C4-2B (cell line): ENCODE data around the gene KRT7.

Source experiments
- H3K27ac ChIP-seq: fragments of 450-650 bp; 2 replicates; pipeline ENCODE4 v1.5.1; 2017
- ZFX ChIP-seq: fragments of 450-650 bp; IDR thresholded peaks from 2 replicates; pipeline ENCODE4 v1.6.1; 2017
- TF ChIP-seq, protein P1 (sequence below): fragments of 450-650 bp; conservative IDR thresholded peaks from 2 replicates; pipeline ENCODE4 v1.5.1; 2017; ENCODE audit warnings: mild to moderate bottlenecking

Gene KRT7

DNA sequence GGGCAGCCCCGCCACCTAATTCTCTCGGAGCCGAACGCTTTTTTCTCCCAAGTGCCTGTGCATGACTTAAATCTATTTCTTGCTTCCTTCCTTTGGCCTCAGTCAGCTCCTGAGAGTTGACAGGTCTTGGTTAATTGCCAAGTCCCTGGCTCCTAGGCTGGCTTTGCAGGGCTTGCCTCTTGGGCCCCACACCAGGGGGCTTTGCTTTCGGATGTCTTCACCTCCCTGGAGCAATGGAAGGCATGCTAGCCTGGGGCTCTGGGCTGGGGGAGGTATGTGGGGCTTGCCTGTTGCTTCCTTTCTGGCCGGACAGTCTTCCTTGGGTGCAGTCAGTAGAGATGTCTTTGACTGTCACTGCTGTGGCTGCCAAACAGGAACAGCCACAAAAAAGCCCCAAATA is 39.1 kb upstream of the KRT7 start:
- no peak overlapping the region for H3K27ac ChIP-seq
- TF ChIP-seq ZFX = no peak
- TF ChIP-seq, protein P1, sequence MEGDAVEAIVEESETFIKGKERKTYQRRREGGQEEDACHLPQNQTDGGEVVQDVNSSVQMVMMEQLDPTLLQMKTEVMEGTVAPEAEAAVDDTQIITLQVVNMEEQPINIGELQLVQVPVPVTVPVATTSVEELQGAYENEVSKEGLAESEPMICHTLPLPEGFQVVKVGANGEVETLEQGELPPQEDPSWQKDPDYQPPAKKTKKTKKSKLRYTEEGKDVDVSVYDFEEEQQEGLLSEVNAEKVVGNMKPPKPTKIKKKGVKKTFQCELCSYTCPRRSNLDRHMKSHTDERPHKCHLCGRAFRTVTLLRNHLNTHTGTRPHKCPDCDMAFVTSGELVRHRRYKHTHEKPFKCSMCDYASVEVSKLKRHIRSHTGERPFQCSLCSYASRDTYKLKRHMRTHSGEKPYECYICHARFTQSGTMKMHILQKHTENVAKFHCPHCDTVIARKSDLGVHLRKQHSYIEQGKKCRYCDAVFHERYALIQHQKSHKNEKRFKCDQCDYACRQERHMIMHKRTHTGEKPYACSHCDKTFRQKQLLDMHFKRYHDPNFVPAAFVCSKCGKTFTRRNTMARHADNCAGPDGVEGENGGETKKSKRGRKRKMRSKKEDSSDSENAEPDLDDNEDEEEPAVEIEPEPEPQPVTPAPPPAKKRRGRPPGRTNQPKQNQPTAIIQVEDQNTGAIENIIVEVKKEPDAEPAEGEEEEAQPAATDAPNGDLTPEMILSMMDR = no peak

DNA sequence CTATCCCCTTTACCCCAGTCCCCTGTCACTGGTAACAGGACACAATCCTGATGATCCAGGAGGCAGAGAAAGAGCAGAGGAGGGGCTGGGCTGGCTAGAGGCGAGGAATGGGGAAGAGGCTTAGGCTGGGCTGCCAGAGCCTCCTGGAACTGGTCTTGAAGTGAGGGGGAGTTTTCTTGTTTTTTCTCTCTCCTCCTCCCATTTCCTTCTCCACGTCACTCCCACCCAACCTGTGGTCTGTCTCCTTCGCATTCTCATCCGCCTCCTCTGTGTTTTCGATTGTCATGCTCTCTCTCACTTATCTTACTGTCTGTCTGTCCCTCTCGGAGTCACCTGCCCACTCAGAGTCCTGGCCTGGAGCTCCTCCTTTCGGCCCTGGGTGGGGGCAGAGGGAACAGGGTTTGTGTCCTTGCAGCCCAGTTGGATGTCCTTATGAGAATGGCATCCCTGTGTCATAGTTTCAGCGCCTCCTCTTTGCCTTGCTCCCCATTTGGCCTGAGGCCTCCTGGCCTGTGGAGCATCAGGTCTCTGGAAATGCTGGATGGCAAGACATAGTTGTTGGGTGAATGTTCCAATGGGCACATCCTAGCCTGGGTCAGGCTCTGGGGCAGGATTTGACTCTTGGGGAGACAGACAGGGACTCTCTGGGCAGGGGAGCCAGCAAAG is 37.8 kb upstream of the KRT7 start:
- H3K27ac ChIP-seq = no peak overlapping the region

DNA sequence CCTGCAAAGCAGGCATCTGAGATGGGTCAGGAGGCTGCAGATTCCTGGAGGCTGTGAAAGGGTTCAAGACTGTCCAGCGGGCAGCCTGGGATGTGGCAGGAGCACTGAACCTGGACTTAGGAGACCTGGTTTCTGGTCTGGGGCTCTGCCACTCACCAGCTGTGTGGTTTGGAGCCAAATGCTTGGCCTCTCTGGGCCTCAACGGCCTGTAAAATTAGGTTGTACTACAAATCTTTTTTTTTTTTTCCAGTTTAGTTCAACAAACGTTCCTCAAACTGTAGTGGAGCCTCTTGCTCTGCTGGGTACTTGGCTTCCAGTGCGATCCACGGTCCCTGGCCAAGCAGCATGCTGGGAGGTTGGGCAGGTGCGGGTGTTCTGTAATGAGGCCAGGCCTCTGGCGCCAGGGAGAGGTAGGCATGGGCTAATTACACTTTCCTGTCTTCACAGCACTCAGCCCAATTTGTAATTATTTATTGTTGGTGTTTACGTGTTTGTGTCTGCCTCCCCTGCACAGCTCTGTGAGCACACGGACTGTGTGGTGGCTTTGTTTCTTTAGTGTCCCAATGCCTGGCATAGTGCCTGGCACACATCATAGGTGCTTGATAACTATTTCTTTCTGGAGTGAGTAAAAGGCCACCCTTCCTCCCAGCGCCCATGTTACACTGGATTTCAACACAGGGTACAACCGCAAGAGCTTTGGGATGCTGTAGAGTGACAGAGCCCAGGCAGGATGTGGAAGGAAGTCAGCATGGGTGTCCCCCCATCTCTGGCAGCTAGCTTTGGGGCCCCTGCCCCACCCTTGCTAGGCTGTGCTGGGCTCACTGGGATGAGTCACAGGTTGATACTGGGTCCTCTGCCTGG is 35.4 kb upstream of the KRT7 start:
- no peak overlapping the region for H3K27ac ChIP-seq
- no peak for TF ChIP-seq ZFX
- TF ChIP-seq, protein P1 = no peak

More for the DNA sequence above, 37.8 kb upstream of the KRT7 start:
- TF ChIP-seq, protein P1 = no peak
- no peak for TF ChIP-seq ZFX

DNA sequence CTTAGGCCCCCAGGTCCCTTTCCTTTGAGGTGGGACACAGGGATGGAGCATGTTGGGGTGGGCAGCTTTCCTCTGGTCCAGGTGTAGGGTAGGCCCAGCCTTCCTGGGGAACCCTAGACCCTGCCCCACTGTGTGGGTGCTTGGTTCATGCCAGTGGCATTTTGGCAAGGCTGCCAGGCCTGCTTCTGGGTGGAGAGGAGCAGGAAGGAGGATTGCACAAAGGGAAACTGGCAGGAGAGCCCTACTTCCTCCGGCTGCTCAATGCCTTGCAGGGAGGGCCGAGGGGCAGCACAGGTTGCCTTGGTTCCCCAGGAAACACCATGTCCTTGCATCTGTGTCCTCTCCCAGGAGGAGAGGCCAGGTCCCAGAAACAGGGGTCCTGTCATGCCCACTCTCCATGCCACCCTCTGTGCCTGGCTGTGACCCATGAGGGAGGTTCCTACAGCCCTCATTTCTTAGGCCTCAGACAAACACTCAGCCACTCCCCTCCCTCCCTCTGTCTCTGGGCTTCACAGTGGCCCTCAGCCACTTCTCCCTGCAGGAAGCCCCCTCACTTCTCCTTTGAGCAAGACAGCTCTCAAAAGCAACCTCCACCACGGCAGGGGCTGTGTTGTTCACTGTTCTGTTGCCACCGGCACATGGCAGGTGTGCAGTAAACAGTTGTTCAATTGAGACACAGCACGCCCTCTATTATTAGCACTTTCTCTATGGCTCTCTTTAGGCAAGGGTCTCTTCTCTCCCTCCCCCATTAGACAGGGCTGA is 34.4 kb upstream of the KRT7 start:
- no peak overlapping the region for H3K27ac ChIP-seq
- no peak for TF ChIP-seq ZFX
- TF ChIP-seq, protein P1 = no peak

DNA sequence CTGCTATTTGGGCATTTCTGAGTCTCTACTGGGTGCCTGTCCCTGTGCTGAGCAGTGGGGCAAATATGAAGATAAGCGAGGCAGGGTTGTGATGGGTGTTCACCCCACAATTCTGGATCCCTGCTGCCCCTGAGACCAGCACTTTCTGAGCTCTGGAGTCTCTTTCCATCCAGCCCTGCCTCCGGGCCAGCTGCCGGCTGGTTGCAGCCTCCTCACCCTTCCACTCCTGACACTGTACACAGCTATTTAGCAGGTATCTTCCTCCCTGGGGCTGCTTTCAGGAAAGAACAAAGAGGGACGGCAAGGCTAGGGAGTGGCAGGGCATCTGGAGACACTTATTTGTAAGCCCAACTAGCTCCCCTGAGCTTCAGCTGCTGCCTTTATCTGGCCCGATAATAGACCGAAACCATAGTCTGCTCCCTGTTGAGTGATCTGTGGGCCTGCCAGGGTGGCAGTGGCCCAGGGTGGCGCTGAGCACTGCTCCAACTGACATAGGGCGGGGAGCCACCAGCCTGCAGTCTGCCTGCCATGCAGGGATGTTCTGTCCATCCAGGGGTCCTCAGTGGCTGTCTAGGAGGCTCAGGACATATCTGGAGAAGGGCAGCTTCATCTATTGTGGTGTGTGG is 33.6 kb upstream of the KRT7 start:
- no peak for TF ChIP-seq ZFX
- TF ChIP-seq, protein P1 = no peak
- H3K27ac ChIP-seq = no peak overlapping the region

DNA sequence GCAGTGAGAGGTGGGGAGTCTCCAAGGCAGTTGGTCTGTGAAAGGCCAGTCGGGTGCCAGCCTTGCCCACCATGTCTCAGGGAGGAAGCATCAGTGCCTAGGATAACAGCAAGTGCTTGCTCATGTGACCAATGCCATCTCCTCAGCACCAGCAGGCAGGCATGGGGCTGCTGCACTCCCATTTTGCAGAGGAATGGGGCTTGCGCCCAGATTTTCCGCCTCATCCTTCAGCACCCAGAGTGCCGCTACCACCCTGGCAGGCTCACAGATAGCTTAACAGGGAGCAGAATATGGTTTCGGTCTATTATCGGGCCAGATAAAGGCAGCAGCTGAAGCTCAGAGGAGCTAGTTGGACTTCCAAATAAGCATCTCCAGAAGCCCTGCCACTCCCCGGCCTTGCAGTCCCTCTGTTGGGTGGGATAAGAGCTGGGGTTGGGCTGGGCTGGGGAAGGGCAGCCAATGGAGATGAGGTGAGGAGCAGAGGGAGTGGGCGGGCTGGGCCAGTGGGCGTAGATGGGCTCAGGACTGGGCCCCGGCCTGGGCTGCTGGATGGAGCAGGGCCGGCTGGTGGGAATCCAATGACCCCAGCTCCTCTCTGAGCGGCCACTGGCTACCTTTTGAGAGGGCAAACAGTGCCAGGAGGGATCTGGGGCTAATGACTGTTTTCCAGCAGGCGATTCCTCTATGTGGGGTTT is 32.8 kb upstream of the KRT7 start:
- no peak overlapping the region for H3K27ac ChIP-seq
- TF ChIP-seq, protein P1 = no peak
- TF ChIP-seq ZFX = no peak
